Uterus (tissue), 4 donors: ENCODE measurements around the gene DPP4. TPM values are rescaled to one million over a fixed set of nuclear protein-coding genes. Genes with fewer than 3 reads are reported as not detected.

Experiments
- DNase-seq, 2 donors: peaks; one replicate each; pipeline ENCODE4 v3.0.0-alpha.2; 2019 to 2020
- H3K27ac ChIP-seq, 2 donors: fragments of 200-600 bp; sonication (generic); 1 replicate in 1 of 2; 2 replicates in 1 of 2; pipeline ENCODE4 v1.5.1; 2016 to 2018
- H3K27me3 ChIP-seq, 2 donors: fragments of 200-600 bp; sonication (generic); one replicate each; pipeline ENCODE4 v1.5.1; 2018 to 2019; ENCODE audit warnings: control low read depth in 1 of 2
- H3K36me3 ChIP-seq, 2 donors: fragments of 200-600 bp; sonication (generic); one replicate each; pipeline ENCODE4 v1.5.1; 2019; ENCODE audit warnings: control low read depth in 1 of 2
- H3K4me1 ChIP-seq, 2 donors: fragments of 200-600 bp; sonication (generic); one replicate each; pipeline ENCODE4 v1.5.1; 2018 to 2019; ENCODE audit warnings: control low read depth in 1 of 2
- H3K4me3 ChIP-seq, 2 donors: fragments of 200-600 bp; sonication (generic); 1 replicate in 1 of 2; 2 replicates in 1 of 2; pipeline ENCODE4 v1.5.1; 2018 to 2019; ENCODE audit warnings: mild to moderate bottlenecking in 1 of 2
- H3K9me3 ChIP-seq, 2 donors: fragments of 200-600 bp; sonication (generic); one replicate each; pipeline ENCODE4 v1.5.1; 2019; ENCODE audit warnings: control low read depth in 1 of 2
- POLR2A ChIP-seq, 2 donors: fragments of 450-650 bp; IDR thresholded peaks; one replicate each; pipeline ENCODE4 v1.6.1; 2016; ENCODE audit warnings: antibody characterized with exemption in 2 of 2, mild to moderate bottlenecking in 1 of 2, moderate library complexity in 1 of 2
- intact Hi-C: fragments of 100-400 bp; cut with DNase I; formaldehyde crosslinking; loops from one replicate; pipeline ENCODE4 v1.15.1; 2023; ENCODE audit warnings: low total_unique reads
- total RNA-seq, 4 donors: library from RNA; depleted of rRNA in 3 of 4; stranded (reverse); fragments of >200 nt in 3 of 4; gene quantifications; one replicate each; pipeline versions ENCODE4 v1.1.0 to v1.2.4, GENCODE V29; 2014 to 2023
- TF ChIP-seq, protein P1 (sequence below), 4 experiments: fragments of 200-600 bp in 2 of 4; fragments of 450-650 bp in 2 of 4; sonication (generic) in 2 of 4; IDR thresholded peaks; one replicate each; pipeline ENCODE4 v1.5.1; 2016 to 2019; ENCODE audit warnings: antibody characterized with exemption in 4 of 4, mild to moderate bottlenecking in 2 of 4, moderate library complexity in 1 of 4
- donor health status: DM: yes; HTN: yes; CAD: no.

DPP4 gene
- total RNA-seq, 4 donors from 2014 or later: 1.8 to 36.3 (median 5.0) TPM

GRCh38 chr2:162113776-162114168 lies 39.8 kb upstream of the DPP4 start:
- Histone ChIP-seq H3K4me3 (no peak overlapping the region), H3K36me3 (no peaks in the 10 kb centered on the region), H3K27me3 (no peaks in the 10 kb centered on the region), H3K4me1 (no peaks in the 10 kb centered on the region), H3K27ac (no peak overlapping the region), H3K9me3 (no peaks in the 10 kb centered on the region)
- TF ChIP-seq, protein P1, sequence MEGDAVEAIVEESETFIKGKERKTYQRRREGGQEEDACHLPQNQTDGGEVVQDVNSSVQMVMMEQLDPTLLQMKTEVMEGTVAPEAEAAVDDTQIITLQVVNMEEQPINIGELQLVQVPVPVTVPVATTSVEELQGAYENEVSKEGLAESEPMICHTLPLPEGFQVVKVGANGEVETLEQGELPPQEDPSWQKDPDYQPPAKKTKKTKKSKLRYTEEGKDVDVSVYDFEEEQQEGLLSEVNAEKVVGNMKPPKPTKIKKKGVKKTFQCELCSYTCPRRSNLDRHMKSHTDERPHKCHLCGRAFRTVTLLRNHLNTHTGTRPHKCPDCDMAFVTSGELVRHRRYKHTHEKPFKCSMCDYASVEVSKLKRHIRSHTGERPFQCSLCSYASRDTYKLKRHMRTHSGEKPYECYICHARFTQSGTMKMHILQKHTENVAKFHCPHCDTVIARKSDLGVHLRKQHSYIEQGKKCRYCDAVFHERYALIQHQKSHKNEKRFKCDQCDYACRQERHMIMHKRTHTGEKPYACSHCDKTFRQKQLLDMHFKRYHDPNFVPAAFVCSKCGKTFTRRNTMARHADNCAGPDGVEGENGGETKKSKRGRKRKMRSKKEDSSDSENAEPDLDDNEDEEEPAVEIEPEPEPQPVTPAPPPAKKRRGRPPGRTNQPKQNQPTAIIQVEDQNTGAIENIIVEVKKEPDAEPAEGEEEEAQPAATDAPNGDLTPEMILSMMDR (IDR thresholded peaks at IDR 0.05): no peak
- TF ChIP-seq POLR2A (IDR thresholded peaks at IDR 0.05): no peak
- intact Hi-C loops: no loop called here
- DNase-seq: no peak

GRCh38 chr2:162113088-162113775 lies 39.2 kb upstream of the DPP4 start:
- no peaks in the 10 kb centered on the region for H3K9me3 ChIP-seq
- intact Hi-C loops: no loop called here

GRCh38 chr2:162111958-162112850 lies 38.2 kb upstream of the DPP4 start:
- DNase-seq: no peak
- no peaks in the 10 kb centered on the region for H3K27me3 ChIP-seq
- H3K4me3 ChIP-seq: no peak overlapping the region
- no peaks in the 10 kb centered on the region for H3K36me3 ChIP-seq
- H3K27ac ChIP-seq: no peak overlapping the region
- H3K4me1 ChIP-seq: no peaks in the 10 kb centered on the region
- H3K9me3 ChIP-seq: no peaks in the 10 kb centered on the region
- TF ChIP-seq, protein P1 (IDR thresholded peaks at IDR 0.05): no peak
- TF ChIP-seq POLR2A (IDR thresholded peaks at IDR 0.05): no peak
- intact Hi-C loops: no loop called here

More at GRCh38 chr2:162113088-162113775, 39.2 kb upstream of the DPP4 start:
- H3K4me1 ChIP-seq: no peaks in the 10 kb centered on the region
- no peak for TF ChIP-seq POLR2A (IDR thresholded peaks at IDR 0.05)
- TF ChIP-seq, protein P1 (IDR thresholded peaks at IDR 0.05): no peak
- no peak for DNase-seq
- H3K4me3 ChIP-seq: no peak overlapping the region
- no peak overlapping the region for H3K27ac ChIP-seq
- H3K36me3 ChIP-seq: no peaks in the 10 kb centered on the region
- H3K27me3 ChIP-seq: no peaks in the 10 kb centered on the region

- no peaks in the 10 kb centered on the region for H3K4me1 ChIP-seq
- no peak overlapping the region for H3K27ac ChIP-seq
- intact Hi-C loops: no loop called here
- H3K27me3 ChIP-seq: no peaks in the 10 kb centered on the region
- TF ChIP-seq, protein P1 (IDR thresholded peaks at IDR 0.05): no peak
- TF ChIP-seq POLR2A (IDR thresholded peaks at IDR 0.05): no peak
- no peak overlapping the region for H3K4me3 ChIP-seq
- no peaks in the 10 kb centered on the region for H3K9me3 ChIP-seq
- no peaks in the 10 kb centered on the region for H3K36me3 ChIP-seq
- DNase-seq: no peak
Measured at GRCh38 chr2:162107361-162107901, 33.4 kb upstream of the DPP4 start.

DNA sequence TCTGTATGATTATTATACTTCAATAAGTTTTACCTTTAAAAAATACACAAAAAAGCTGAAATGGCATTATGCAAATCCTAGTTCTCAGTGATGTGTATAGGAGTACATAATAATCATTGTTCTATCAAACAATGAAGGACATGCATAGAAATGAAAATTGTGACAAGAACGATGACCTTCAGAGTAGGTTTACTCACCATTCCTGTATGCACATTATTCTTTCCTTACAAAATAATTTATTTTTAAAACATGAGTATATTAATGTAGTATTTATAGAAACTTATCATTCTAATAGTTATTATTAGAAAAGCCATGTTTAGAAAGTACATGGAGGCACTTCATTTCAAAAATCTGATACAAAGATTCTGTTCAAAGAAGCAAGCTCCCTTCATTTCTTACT lies 32.7 kb upstream of the DPP4 start:
- Histone ChIP-seq H3K4me3 (no peak overlapping the region), H3K36me3 (no peaks in the 10 kb centered on the region), H3K27me3 (no peaks in the 10 kb centered on the region), H3K4me1 (no peaks in the 10 kb centered on the region), H3K9me3 (no peaks in the 10 kb centered on the region), H3K27ac (no peak overlapping the region)
- intact Hi-C loops: no loop called here
- no peak for TF ChIP-seq POLR2A (IDR thresholded peaks at IDR 0.05)
- TF ChIP-seq, protein P1 (IDR thresholded peaks at IDR 0.05): no peak
- DNase-seq: no peak
